ENCODE results near the gene TFDP3.

The TFDP3 gene

DNA sequence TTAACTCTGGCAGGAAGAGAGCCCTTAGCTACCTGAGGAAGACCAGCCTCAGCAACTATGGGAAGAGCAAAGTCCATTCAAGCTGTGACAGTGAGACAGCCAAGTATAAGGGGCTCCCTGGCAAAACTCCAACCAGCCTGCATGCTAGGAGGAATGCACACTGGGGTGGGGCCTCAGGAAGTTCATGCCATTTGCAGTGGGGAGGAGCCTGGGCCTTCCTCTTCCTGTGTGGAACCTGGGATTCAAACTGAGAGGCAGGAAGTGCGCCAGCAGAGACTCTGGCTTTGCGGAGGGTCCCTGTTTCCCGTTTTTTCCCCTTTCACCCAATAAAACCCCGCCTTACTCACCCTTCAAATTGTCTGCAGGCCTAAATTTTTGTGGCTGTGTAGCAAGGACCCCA lies 33.0 kb downstream of the TFDP3 start:
- DNase-seq (ENCODE audit: low spot score): no peak

DNA sequence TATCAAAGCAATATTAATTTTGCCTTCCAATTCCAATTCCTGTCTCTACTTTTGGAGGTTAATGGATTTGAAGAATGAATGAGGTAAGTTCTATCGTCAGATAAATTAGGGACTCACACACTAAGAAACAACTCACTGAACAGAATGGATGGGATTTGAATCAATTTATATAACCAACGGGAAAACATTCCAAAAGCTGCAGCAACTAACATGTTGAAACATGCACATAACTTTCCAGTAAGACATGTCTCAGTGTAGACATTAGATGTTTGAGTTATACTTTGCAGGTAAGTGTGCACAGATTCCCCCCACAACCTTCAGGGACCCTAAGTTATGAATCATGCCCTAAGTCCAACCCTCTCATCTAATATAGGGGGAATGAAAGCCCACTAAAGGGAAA lies 34.3 kb downstream of the TFDP3 start:
- no peak for DNase-seq (ENCODE audit: low spot score)

DNA sequence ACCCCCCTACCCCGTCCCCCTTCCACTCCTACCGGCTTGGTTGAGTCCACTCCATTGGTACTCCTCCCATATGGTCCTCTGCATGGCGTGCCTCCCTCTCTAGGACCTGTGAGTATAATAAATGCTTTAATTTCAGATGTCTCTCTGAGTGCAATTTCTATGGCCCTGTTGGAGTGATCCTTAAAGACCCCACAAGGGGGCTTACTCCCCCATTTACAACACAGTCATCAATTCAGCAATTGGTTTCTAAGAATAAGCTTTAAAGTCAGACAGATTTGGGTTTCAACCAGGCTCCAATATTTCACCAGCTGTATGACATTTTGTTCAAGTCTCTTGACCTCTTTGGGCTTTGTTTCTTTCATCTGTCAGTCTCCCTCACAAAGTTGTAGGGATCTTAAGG lies 38.7 kb downstream of the TFDP3 start:
- no peak for DNase-seq (ENCODE audit: low spot score)

DNA sequence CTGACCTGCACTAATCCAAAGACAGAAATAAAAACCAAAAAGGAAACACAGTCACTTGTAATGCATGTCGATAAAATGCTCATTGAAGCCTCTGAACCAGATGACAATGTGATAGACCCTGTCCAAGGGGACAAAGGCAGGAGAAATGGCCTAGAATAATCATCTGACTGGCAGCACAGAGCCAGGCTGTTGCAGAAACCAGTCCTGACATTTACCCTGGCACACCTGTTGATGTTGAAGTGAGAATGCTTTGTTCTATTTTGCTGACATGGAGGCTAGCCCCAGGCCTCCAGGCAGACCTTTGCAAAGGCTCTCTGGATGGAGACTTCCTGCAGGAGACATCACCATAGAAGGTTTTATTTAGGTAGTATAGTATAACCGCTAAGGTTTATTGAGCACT lies 41.0 kb downstream of the TFDP3 start:
- DNase-seq (ENCODE audit: low spot score): no peak

DNA sequence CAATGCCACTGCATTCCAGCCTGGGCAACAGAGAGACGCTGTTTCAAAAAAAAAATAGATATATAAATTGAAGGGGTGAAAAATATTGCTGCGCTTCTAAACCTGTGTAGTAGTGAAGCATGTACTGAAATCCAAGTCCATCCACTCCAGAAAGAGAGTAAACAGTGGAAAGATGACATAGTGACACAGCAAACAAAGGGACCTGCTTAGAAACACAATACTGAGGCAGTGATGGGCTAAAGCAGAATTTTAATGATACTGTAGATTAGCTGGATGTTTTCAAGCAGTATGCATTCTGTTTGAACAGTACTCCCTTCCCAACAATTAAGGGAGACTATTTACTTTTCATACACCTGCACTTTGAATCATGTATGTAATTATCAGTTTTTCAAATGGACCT lies 42.5 kb downstream of the TFDP3 start:
- no peak for DNase-seq (ENCODE audit: low spot score)

DNA sequence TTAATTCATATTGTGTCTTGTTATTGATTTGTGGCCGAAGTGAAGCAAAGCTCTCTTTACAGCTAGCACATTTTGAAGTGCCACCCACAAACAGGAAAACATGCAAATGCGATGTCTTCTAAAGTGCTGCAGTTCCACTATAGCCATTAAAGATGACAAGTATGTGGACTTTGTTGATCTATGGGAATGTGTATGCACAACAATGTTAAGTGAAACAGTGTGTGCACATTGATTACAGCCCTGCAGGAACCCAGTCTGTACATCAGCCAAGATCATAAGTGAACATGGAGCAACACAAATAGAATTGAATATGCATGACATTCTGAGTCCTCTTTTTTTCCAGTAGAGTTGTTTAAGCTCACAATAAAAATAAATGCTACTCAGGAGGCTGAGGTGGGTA lies 43.0 kb downstream of the TFDP3 start:
- no peak for DNase-seq (ENCODE audit: low spot score)

DNA sequence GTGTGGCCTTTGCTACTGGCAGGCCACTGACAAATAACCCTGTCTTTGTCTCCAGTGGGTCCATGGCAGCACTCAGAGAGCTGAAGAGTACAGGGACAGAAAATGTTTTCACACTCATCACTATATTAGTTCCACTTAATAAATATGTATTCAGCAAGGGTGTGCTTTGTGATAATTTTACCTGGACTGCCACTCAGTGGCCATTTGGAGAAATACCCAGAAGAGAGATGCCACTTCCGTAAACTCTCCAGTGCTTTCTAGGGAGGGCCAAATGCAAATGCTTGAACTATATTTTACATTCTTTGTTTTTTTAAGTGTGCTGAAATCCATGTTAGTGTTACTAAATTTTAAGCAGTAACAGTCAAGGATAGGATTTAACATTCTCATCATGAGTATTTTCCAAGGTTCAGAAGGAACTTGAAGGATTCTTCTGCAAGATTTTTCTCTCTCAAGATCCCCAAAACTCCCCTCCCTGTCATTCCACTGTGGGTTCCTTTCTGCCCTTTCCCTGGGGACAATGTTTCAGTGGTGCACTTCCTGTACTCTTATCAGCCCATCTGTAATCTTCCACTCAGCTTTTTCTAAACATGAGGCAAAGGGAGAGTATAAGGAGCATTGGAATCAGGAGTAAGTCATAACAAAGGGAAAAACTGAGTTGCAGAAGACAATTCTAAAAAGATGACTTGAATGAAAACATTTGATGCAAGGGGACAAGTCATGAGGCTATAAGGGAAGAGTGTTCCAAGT lies 46.0 kb downstream of the TFDP3 start:
- DNase-seq (ENCODE audit: low spot score): no peak

Data from HuH-7.5 (cell line).